Keratinocyte (primary cell): ENCODE results near the gene NOS1AP. TPM values are rescaled to one million over a fixed set of nuclear protein-coding genes. Genes with fewer than 3 reads are reported as not detected.

Experiments
- DNase-seq: peaks from one replicate; pipeline ENCODE4 v3.0.0-alpha.2; 2011; ENCODE audit warnings: low read depth, missing footprints, low spot score
- FAIRE-seq: peaks from 2 replicates; lab custom pipeline; 2011; peaks lifted over from hg19 to GRCh38; lab: Jason Lieb, UNC
- H2AFZ ChIP-seq: 2 replicates; pipeline ENCODE4 v1.6.0; 2012; ENCODE audit warnings: low read length, control low read depth, inconsistent platforms; ENCODE audit not compliant: control insufficient read depth
- H3K27ac ChIP-seq: 2 replicates; pipeline ENCODE4 v1.5.1; 2011; ENCODE audit warnings: low read length; ENCODE audit not compliant: control insufficient read depth, insufficient read depth
- H3K27me3 ChIP-seq: 3 replicates; pipeline ENCODE4 v1.6.0; 2011; ENCODE audit warnings: low read length; ENCODE audit not compliant: control insufficient read depth, insufficient read depth; ENCODE audit errors: extremely low read depth
- H3K36me3 ChIP-seq, 2 experiments: 2 replicates in 1 of 2; 3 replicates in 1 of 2; pipeline ENCODE4 v1.5.1; 2011; ENCODE audit warnings: low read length in 2 of 2, mild to moderate bottlenecking in 1 of 2; ENCODE audit not compliant: control insufficient read depth in 2 of 2, insufficient read depth in 2 of 2; ENCODE audit errors: extremely low read depth in 1 of 2
- H3K4me1 ChIP-seq: 3 replicates; pipeline ENCODE4 v1.5.1; 2011; ENCODE audit warnings: low read length; ENCODE audit not compliant: control insufficient read depth, insufficient read depth; ENCODE audit errors: extremely low read depth
- H3K4me2 ChIP-seq: 3 replicates; pipeline ENCODE4 v1.6.0; 2011; ENCODE audit warnings: low read depth, low read length; ENCODE audit not compliant: control insufficient read depth, insufficient read depth; ENCODE audit errors: extremely low read depth
- H3K4me3 ChIP-seq, 3 experiments: fragments of 200-600 bp in 1 of 3; sonication (generic) in 1 of 3; 2 replicates in 2 of 3; 3 replicates in 1 of 3; pipeline ENCODE4 v1.5.1; 2011 to 2016; ENCODE audit warnings: low read length in 3 of 3, mild to moderate bottlenecking in 3 of 3, control low read depth in 2 of 3, inconsistent platforms in 1 of 3, low read depth in 1 of 3, mixed read lengths in 1 of 3, mixed run types in 1 of 3, moderate library complexity in 1 of 3; ENCODE audit not compliant: control insufficient read depth in 2 of 3, insufficient read depth in 2 of 3; ENCODE audit errors: extremely low read depth in 1 of 3
- H3K79me2 ChIP-seq: 2 replicates; pipeline ENCODE4 v1.6.0; 2012; ENCODE audit warnings: low read length; ENCODE audit not compliant: control insufficient read depth, insufficient read depth
- H3K9ac ChIP-seq: 3 replicates; pipeline ENCODE4 v1.6.0; 2011; ENCODE audit warnings: low read length; ENCODE audit not compliant: control insufficient read depth, insufficient read depth; ENCODE audit errors: extremely low read depth
- H3K9me1 ChIP-seq: 3 replicates; pipeline ENCODE4 v1.6.0; 2011; ENCODE audit warnings: low read length; ENCODE audit not compliant: control insufficient read depth, insufficient read depth; ENCODE audit errors: extremely low read depth
- H3K9me3 ChIP-seq: 2 replicates; pipeline ENCODE4 v1.5.1; 2012; ENCODE audit warnings: low read depth, low read length; ENCODE audit not compliant: control insufficient read depth
- H4K20me1 ChIP-seq: 3 replicates; pipeline ENCODE4 v1.6.0; 2011; ENCODE audit warnings: low read length; ENCODE audit not compliant: control insufficient read depth, insufficient read depth; ENCODE audit errors: extremely low read depth
- CTCF ChIP-seq, 3 experiments: IDR thresholded peaks in 1 of 3; conservative IDR thresholded peaks in 1 of 3; optimal IDR thresholded peaks in 1 of 3; 2 replicates in 2 of 3; 3 replicates in 1 of 3; pipeline versions ENCODE3 to v1.5.1; 2011; ENCODE audit warnings: low read length in 3 of 3, mild to moderate bottlenecking in 3 of 3, moderate library complexity in 2 of 3, control low read depth in 1 of 3, inconsistent platforms in 1 of 3; ENCODE audit not compliant: insufficient read depth in 2 of 3; ENCODE audit errors: extremely low read depth in 1 of 3
- EZH2 ChIP-seq: IDR thresholded peaks from one replicate; pipeline ENCODE4 v1.6.1; 2012; ENCODE audit warnings: inconsistent platforms, mild to moderate bottlenecking, low read length, moderate library complexity
- dilution Hi-C: fragments of 300-500 bp; cut with MboI; formaldehyde crosslinking; loops from one replicate; pipeline ENCODE4 v1.7.0; 2020; ENCODE audit warnings: low sequenced_read_pairs; ENCODE audit not compliant: extremely low pct_ligation_motif_present
- polyA plus RNA-seq, 5 experiments: library from polyadenylated mRNA; depleted of rRNA in 3 of 5; stranded (reverse) in 3 of 5; stranded (forward) in 1 of 5; unstranded in 1 of 5; fragments of >200 nt; gene quantifications; 1 replicate in 1 of 5; 2 replicates in 3 of 5; 3 replicates in 1 of 5; pipeline versions ENCODE4 v1.2.1 to v1.2.3, GENCODE V29; 2011 to 2012; ENCODE audit warnings: missing spikeins in 2 of 5, low read depth in 1 of 5, low replicate concordance in 1 of 5

The NOS1AP gene
- polyA plus RNA-seq, 1 donor (not counting 4 experiments of a cell fraction or from before 2014, with no cell fraction given) = not detected

- dilution Hi-C loops = no loop called here
- Histone ChIP-seq H3K4me2 (no peak overlapping the region), H3K27me3 (peaks cover 23% of the 10 kb centered on the region), H3K36me3 (no peaks in the 10 kb centered on the region), H3K79me2 (no peaks in the 10 kb centered on the region), H3K4me1 (peaks cover 4% of the 10 kb centered on the region), H3K4me3 (no peak overlapping the region), H3K9ac (no peak overlapping the region), H2AFZ (no peak overlapping the region), H4K20me1 (no peaks in the 10 kb centered on the region), H3K9me3 (no peaks in the 10 kb centered on the region), H3K27ac (no peak overlapping the region), H3K9me1 (no peaks in the 10 kb centered on the region)
- no peak for DNase-seq
- FAIRE-seq = no peak
- no peak for TF ChIP-seq CTCF (optimal IDR thresholded peaks at IDR 0.05 in 1 of 3, IDR thresholded peaks at IDR 0.05 in 1 of 3, conservative IDR thresholded peaks at IDR 0.05 in 1 of 3; ENCODE audit: extremely low read depth in 1 of 3, insufficient read depth in 2 of 3, low read length in 3 of 3)
- TF ChIP-seq EZH2 = no peak
These were observed 44.0 kb upstream of the NOS1AP start for GRCh38 chr1:162025541-162025940.

GRCh38 chr1:162026881-162027280 lies 42.6 kb upstream of the NOS1AP start:
- DNase-seq (no peak), FAIRE-seq (no peak)
- Histone ChIP-seq H3K79me2 (no peaks in the 10 kb centered on the region), H3K4me3 (no peak overlapping the region), H3K9ac (no peak overlapping the region), H4K20me1 (no peaks in the 10 kb centered on the region), H3K9me1 (no peaks in the 10 kb centered on the region), H3K27ac (no peak overlapping the region), H3K4me1 (peaks cover 4% of the 10 kb centered on the region), H2AFZ (no peak overlapping the region), H3K4me2 (no peak overlapping the region), H3K27me3 (peaks cover 23% of the 10 kb centered on the region), H3K36me3 (no peaks in the 10 kb centered on the region), H3K9me3 (no peaks in the 10 kb centered on the region)
- dilution Hi-C loops = no loop called here
- TF ChIP-seq EZH2 = no peak
- no peak for TF ChIP-seq CTCF (optimal IDR thresholded peaks at IDR 0.05 in 1 of 3, IDR thresholded peaks at IDR 0.05 in 1 of 3, conservative IDR thresholded peaks at IDR 0.05 in 1 of 3; ENCODE audit: extremely low read depth in 1 of 3, insufficient read depth in 2 of 3, low read length in 3 of 3)
